Ovary (tissue), 9 donors: Measurements from ENCODE around the gene ZER1. TPM values are rescaled to one million over a fixed set of nuclear protein-coding genes. Genes with fewer than 3 reads are reported as not detected.

ENCODE experiments used
- DNase-seq, 5 donors: peaks; one replicate each; pipeline ENCODE4 v3.0.0-alpha.2; 2019 to 2020
- H3K27ac ChIP-seq, 2 donors: fragments of 200-600 bp; one replicate each; pipeline versions ENCODE4 v1.5.1 to v1.8.0; 2019 to 2022
- H3K27me3 ChIP-seq: fragments of 200-600 bp; one replicate; pipeline ENCODE4 v1.8.0; 2022
- H3K36me3 ChIP-seq: fragments of 200-600 bp; sonication (generic); one replicate; pipeline ENCODE4 v1.5.1; 2019
- H3K4me1 ChIP-seq: one replicate; pipeline ENCODE4 v1.8.1; 2013; ENCODE audit warnings: mild to moderate bottlenecking, moderate library complexity; ENCODE audit not compliant: insufficient read depth
- H3K4me3 ChIP-seq: fragments of 200-600 bp; sonication (generic); one replicate; pipeline ENCODE4 v1.5.1; 2017
- H3K9me3 ChIP-seq, 2 donors: fragments of 200-600 bp in 1 of 2; sonication (generic) in 1 of 2; one replicate each; pipeline versions ENCODE4 v1.5.1 to v1.8.1; 2013 to 2019; ENCODE audit warnings: mild to moderate bottlenecking in 1 of 2, moderate library complexity in 1 of 2
- EP300 ChIP-seq: sonication (generic); formaldehyde crosslinking; IDR thresholded peaks from one replicate; pipeline ENCODE4 v1.6.1; 2017; ENCODE audit warnings: antibody characterized with exemption
- POLR2A ChIP-seq: fragments of 450-650 bp; IDR thresholded peaks from one replicate; pipeline ENCODE4 v1.6.1; 2017; ENCODE audit warnings: antibody characterized with exemption, mild to moderate bottlenecking, moderate library complexity
- WGBS, 3 donors: extraction: QIAGEN DNeasy Blood & Tissue Kit in 1 of 3; methylation state at CpG; one replicate each; pipeline versions ENCODE4 v1.1.5 to v1.1.7; 2013 to 2017; 5-methylcytosine and 5-hydroxymethylcytosine counted together
- intact Hi-C, 4 donors: fragments of 100-400 bp; cut with DNase I; formaldehyde crosslinking; loops; one replicate each; pipeline versions ENCODE4 v1.11.0 to v1.15.1; 2022 to 2023
- polyA plus RNA-seq, 2 donors: library from polyadenylated mRNA; stranded (reverse); fragments of 200-250 nt in 1 of 2; fragments of 350-450 nt in 1 of 2; fragmentation: Illumina TruSeq in 1 of 2; extraction: RNeasy Lipid Tissue Mini Kit (QIAGEN cat#74804) in 1 of 2; gene quantifications; one replicate each; pipeline ENCODE4 v1.2.3, GENCODE V29; 2013 to 2014
- total RNA-seq, 7 donors: library from RNA; depleted of rRNA in 2 of 7; stranded (reverse); fragments of >200 nt in 2 of 7; fragmentation: NEBNext Ultra II Directional in 3 of 7; extraction: Animal tissue kit (Norgen Biotek cat#: 25700) in 3 of 7; gene quantifications; one replicate each; pipeline versions ENCODE4 v1.1.0 to v1.2.4, GENCODE V29; 2016 to 2023
- TF ChIP-seq, protein P1 (sequence below), 3 donors: fragments of 450-650 bp in 2 of 3; fragments of 200-600 bp in 1 of 3; IDR thresholded peaks; one replicate each; pipeline versions ENCODE4 v1.5.1 to v1.8.0; 2016 to 2022; ENCODE audit warnings: antibody characterized with exemption in 3 of 3, mild to moderate bottlenecking in 1 of 3
- donor health status: DM: no; HTN: no; CAD: no; lungs with moderate emphysema.
- donor health status: DM: no; HTN: no; CAD: no.
- donor health status: Bipolar disorder and iron deficiency.
- donor health status: DM: yes; HTN: yes; CAD: no.
- donor health status: DM: no; HTN: no; CAD: no.
- donor health status: DM: yes; HTN: yes; CAD: no.

The ZER1 gene
- total and polyA plus RNA-seq, 9 donors, result 16.3 to 46.1 (median 34.0) TPM

DNA sequence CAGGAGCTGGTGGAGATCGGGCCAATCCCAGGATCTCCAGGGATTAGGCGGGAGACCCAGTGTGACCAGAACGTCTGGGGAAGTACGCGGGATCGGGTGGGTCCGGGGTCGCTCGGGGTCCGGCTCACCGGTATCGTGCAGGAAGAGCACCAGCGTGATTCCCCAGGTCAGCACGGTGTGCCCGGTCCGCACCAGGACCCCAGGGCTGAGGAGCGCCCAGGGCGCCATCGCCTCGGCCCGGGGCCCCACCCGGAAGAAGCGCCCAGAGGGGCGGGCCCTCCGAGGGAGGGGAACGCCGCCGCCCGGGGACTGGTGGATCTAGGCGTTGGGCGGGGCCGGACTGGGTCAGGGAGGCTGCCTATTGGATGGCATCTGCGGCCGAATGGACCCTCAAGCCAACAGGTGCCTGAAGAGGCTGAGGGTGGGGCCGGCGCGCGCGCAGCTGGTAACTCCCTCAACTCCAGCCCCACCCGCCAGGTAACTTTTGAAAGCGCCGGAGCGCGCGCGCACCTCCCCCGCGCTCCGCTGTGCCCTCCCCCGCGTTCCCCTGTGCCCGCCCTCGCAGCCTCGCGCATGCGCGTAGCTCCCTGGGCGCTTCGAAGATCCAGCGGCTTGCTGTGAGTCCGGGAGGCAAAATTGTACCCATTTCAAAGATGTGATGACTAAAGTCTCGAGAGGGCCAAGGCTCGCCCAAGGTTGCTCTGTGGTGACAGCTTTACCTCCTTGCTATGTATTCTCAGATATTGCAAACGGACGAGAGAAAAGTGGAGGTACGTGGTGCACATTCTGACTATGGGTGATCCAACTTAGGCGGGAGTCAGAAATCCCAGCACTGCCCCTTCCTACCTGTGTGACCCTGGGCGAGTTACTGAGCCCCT, 47.6 kb downstream of the ZER1 start, which contains the start of gene ZDHHC12:
Gene ZDHHC12 (minus strand): TSS at position 262 of the 878 bp plus-strand sequence. CDS start 34 bp downstream, at position 228.
- 1 to 2% (median 1%) methylated on average over 60 to 68 of the region's 68 CpGs for WGBS, 3 donors
- Histone ChIP-seq H3K4me3 (peak within 1 kb of the TSS; percentile 50), H3K36me3 (no peaks in the 10 kb centered on the region), H3K27me3 (no peaks in the 10 kb centered on the region), H3K4me1 (no peaks in the 10 kb centered on the region), H3K9me3 (no peaks in the 10 kb centered on the region), H3K27ac (peak within 1 kb of the TSS in 1 of 2 donors; percentile 78)
- TF ChIP-seq, protein P1, sequence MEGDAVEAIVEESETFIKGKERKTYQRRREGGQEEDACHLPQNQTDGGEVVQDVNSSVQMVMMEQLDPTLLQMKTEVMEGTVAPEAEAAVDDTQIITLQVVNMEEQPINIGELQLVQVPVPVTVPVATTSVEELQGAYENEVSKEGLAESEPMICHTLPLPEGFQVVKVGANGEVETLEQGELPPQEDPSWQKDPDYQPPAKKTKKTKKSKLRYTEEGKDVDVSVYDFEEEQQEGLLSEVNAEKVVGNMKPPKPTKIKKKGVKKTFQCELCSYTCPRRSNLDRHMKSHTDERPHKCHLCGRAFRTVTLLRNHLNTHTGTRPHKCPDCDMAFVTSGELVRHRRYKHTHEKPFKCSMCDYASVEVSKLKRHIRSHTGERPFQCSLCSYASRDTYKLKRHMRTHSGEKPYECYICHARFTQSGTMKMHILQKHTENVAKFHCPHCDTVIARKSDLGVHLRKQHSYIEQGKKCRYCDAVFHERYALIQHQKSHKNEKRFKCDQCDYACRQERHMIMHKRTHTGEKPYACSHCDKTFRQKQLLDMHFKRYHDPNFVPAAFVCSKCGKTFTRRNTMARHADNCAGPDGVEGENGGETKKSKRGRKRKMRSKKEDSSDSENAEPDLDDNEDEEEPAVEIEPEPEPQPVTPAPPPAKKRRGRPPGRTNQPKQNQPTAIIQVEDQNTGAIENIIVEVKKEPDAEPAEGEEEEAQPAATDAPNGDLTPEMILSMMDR (IDR thresholded peaks at IDR 0.05), result no peak
- TF ChIP-seq EP300, result no peak
- TF ChIP-seq POLR2A, result no peak
- intact Hi-C loops, result no loop called here
- peak; percentile 88 to 93 (median 92) for DNase-seq

DNA sequence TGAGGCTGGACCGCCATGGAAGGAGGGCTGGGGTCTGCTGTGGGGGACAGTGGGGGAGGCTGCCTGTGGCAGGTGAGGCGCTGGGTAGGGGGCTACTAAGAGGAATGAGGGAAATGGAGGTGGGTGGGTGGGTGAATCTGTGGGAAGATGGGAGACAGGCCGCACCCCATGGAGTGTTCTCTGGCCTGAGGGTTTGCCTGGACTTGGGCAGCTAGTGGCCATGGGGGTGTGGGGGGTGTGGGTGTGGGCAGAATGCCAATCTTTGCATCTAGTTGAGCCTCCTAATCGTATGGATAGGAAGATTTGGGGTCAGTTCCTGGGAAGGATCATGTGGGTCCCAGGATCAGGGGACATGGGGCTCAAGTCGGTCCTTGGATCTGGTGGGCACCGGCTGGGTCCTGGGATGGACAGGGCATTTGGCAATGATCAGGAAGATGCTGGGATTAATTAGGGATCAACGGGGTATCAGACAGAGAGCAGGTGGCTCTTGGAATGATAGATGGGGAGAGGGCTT, 48.3 kb downstream of the ZER1 start:
- intact Hi-C loops, result no loop called here
- H3K4me3 ChIP-seq, result peak overlapping the region; percentile 50
- H3K27me3 ChIP-seq, result no peaks in the 10 kb centered on the region
- TF ChIP-seq, protein P1 (IDR thresholded peaks at IDR 0.05), result no peak
- TF ChIP-seq EP300, result no peak
- no peak for TF ChIP-seq POLR2A
- no peaks in the 10 kb centered on the region for H3K4me1 ChIP-seq
- WGBS, 3 donors, result 50 to 57% (median 52%) methylated on average over 7 of the region's 7 CpGs
- peak overlapping the region in 1 of 2 donors; percentile 78 for H3K27ac ChIP-seq
- H3K9me3 ChIP-seq, result no peaks in the 10 kb centered on the region
- DNase-seq, result peak in 3 of 5 donors; percentile 48 to 50 (median 49)
- no peaks in the 10 kb centered on the region for H3K36me3 ChIP-seq

DNA sequence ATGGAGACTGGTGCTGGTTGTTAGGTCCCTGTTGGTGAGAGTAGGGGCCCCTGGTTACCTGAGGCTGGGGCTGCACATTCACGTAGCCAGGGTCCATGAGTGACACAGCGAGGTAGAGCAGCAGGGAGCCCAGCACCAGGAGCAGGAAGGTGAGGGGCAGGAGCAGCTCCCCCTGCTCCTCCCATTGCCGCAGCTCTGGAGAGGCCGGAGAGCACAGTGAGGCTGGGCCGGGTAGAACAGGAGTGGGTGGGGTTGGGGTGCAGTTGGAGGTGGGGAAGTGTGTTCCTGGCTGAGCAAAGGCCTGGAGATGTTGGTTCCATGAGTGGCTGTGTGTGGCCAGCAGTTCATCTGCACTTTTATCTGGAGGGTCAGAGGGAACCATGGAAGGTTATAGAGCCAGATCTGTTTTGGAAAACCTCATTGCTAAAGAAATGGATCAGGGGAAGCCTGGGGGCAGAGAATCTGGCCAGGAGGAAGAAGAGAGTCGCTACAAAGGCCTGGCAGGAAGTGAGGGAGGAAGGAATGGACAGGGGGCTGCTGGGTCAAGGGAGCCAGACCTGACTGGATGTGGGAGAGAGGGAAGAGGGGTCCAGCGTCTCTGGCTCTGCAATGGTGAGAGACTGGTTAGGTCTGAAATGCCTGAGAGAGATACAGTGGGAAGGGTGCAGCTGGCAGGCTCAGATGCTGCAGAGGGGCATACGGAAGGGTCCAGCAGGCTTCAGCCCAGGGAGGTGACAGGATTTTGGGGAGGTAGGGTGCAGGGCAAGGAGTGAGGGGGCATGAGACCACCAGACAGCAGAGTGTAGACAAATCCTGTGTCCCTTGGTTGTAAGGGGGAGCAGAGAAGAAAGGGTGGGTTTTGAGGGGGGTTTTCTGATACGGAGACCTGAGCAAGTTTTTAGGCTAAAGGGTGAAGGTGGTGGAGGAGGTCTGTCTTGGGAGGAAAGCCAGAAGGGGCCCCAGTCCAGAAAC, 49.1 kb downstream of the ZER1 start:
- no peaks in the 10 kb centered on the region for H3K36me3 ChIP-seq
- no peaks in the 10 kb centered on the region for H3K9me3 ChIP-seq
- TF ChIP-seq POLR2A (no peak), EP300 (no peak)
- TF ChIP-seq, protein P1 (IDR thresholded peaks at IDR 0.05), result no peak
- no peaks in the 10 kb centered on the region for H3K27me3 ChIP-seq
- H3K27ac ChIP-seq, result no peak overlapping the region
- WGBS, 3 donors, result 51 to 60% (median 54%) methylated on average over 9 of the region's 9 CpGs
- H3K4me3 ChIP-seq, result no peak overlapping the region
- H3K4me1 ChIP-seq, result no peaks in the 10 kb centered on the region
- intact Hi-C loops, result no loop called here
- no peak for DNase-seq

DNA sequence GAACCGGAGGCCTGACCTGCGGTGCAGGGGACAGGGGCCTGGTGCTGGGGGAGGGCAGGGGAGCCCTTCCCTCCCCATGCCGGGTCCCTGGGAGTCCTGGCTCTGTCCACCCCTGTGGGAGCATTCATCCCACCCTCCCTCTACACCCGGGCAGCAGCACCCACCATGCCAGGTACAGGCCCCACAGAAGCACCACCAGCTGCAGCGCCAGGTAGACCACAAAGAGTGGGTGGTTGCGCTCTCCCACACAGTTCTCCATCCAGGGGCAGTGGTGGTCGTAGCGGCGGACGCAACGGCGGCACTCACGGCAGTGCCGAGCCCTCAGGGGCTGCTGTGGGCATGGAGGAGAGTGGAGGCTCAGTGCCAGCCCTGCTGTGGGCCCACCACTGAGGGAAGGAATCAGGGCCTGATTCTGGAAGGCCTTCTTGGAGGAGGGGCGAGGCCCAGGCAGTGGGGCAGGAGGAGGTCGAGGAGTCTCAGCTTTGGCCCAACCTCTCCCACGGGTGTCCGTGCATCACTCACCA, 50.2 kb downstream of the ZER1 start:
- intact Hi-C loops, result no loop called here
- WGBS, 3 donors, result 82 to 87% (median 83%) methylated on average over 18 of the region's 18 CpGs
- H3K4me3 ChIP-seq, result no peak overlapping the region
- TF ChIP-seq POLR2A (no peak), EP300 (no peak)
- TF ChIP-seq, protein P1 (IDR thresholded peaks at IDR 0.05), result no peak
- no peaks in the 10 kb centered on the region for H3K36me3 ChIP-seq
- no peak overlapping the region for H3K27ac ChIP-seq
- H3K9me3 ChIP-seq, result no peaks in the 10 kb centered on the region
- H3K27me3 ChIP-seq, result no peaks in the 10 kb centered on the region
- DNase-seq, result no peak
- no peaks in the 10 kb centered on the region for H3K4me1 ChIP-seq
